ENCODE results near the gene SPACA9.

DNA sequence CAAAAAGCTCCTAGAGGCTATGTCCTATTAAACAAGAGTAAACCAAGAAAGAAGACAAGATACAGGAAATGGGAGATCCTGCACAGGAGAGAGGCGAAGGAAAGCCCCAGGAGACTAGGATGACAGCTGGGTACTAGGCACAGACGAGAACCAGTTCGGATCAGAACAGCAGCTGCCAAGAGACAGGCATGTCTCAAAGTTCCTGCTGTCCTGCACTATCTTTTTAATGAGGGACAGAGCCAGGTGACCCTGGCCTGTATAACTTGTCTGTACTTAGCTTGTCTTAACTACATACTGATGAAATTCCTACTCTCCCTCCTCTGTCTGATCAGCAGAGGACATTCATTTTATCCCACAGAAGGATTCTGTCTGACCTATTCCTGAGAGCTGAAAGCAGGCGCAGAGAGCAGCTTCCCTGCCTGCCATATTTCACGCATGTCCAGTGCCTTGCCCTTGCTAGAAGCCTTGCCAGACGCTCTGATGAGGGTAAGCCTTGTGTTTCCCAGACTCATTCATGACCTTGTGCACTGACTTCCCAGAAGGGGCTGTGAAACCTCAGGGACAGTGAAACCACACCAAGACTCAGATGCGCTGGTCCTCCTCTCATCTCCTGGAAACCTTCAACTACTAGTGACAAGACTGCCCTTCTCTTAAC lies 41.0 kb downstream of the SPACA9 start:
- TF ChIP-seq, protein P1, sequence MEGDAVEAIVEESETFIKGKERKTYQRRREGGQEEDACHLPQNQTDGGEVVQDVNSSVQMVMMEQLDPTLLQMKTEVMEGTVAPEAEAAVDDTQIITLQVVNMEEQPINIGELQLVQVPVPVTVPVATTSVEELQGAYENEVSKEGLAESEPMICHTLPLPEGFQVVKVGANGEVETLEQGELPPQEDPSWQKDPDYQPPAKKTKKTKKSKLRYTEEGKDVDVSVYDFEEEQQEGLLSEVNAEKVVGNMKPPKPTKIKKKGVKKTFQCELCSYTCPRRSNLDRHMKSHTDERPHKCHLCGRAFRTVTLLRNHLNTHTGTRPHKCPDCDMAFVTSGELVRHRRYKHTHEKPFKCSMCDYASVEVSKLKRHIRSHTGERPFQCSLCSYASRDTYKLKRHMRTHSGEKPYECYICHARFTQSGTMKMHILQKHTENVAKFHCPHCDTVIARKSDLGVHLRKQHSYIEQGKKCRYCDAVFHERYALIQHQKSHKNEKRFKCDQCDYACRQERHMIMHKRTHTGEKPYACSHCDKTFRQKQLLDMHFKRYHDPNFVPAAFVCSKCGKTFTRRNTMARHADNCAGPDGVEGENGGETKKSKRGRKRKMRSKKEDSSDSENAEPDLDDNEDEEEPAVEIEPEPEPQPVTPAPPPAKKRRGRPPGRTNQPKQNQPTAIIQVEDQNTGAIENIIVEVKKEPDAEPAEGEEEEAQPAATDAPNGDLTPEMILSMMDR (conservative IDR thresholded peaks at IDR 0.05): no peak
- TF ChIP-seq ZFX (IDR thresholded peaks at IDR 0.05): no peak

Measured in C4-2B (cell line).